Measurements from ENCODE around the gene CTCF.

CTCF gene

GRCh38 chr16:67651039-67651438, 88.7 kb downstream of the CTCF start:
- ChIA-PET CTCF (interaction anchor here (0.6 to 1.7 kb wide), 4 partner anchors 9 to 137 kb away, joined by 3 to 7 read pairs (median 6); no protein-coding TSS in a partner anchor), POLR2A (interaction anchor here (1.8 kb wide), 1 partner anchor 9 kb away, joined by 10 read pairs; the partner anchor contains the start of gene ACD)
- DNase-seq (ENCODE audit: extremely low spot score) = no peak
- TF ChIP-seq NFRKB (IDR thresholded peaks at IDR 0.05) = no peak
- no peak for TF ChIP-seq PKNOX1 (IDR thresholded peaks at IDR 0.05)
- no peak for TF ChIP-seq CTBP1 (IDR thresholded peaks at IDR 0.05; ENCODE audit: borderline replicate concordance)

- TF ChIP-seq ZNF384 (IDR thresholded peaks at IDR 0.05) (no peak), HDGF (IDR thresholded peaks at IDR 0.05; ENCODE audit: borderline replicate concordance) (no peak), ELF4 (IDR thresholded peaks at IDR 0.05) (no peak), FOXM1 (IDR thresholded peaks at IDR 0.05; ENCODE audit: borderline replicate concordance) (no peak), SP1 (IDR thresholded peaks at IDR 0.05) (no peak), ARNT (IDR thresholded peaks at IDR 0.05) (no peak), TARDBP (IDR thresholded peaks at IDR 0.05) (no peak)
- no peak for DNase-seq (ENCODE audit: extremely low spot score)
- ChIA-PET POLR2A (interaction anchor here (1.2 to 1.8 kb wide), 2 partner anchors 8 to 108 kb away, joined by 4 to 10 read pairs; partner anchors contain the start of gene ACD), CTCF (interaction anchor here (0.9 to 1.1 kb wide), 2 partner anchors 105 to 131 kb away, joined by 4 to 6 read pairs; no protein-coding TSS in a partner anchor)
Measured at GRCh38 chr16:67651847-67652246, 89.5 kb downstream of the CTCF start.

GRCh38 chr16:67652578-67653127, 90.3 kb downstream of the CTCF start:
- ChIA-PET CTCF (interaction anchor here (0.9 to 1.1 kb wide), 2 partner anchors 106 to 131 kb away, joined by 4 to 6 read pairs; no protein-coding TSS in a partner anchor), POLR2A (interaction anchor here (0.5 to 1.2 kb wide), 3 partner anchors 109 to 214 kb away, joined by 3 to 4 read pairs (median 3); no protein-coding TSS in a partner anchor)
- no peak for TF ChIP-seq SP1 (IDR thresholded peaks at IDR 0.05)
- TF ChIP-seq ELF4 (IDR thresholded peaks at IDR 0.05) = no peak
- TF ChIP-seq LEF1 (IDR thresholded peaks at IDR 0.05; ENCODE audit: borderline replicate concordance) = no peak
- no peak for TF ChIP-seq CTBP1 (IDR thresholded peaks at IDR 0.05; ENCODE audit: borderline replicate concordance)
- TF ChIP-seq BHLHE40 (IDR thresholded peaks at IDR 0.05; ENCODE audit: borderline replicate concordance) = no peak
- TF ChIP-seq FOXA1 (IDR thresholded peaks at IDR 0.05) = no peak
- TF ChIP-seq FOXK2 (IDR thresholded peaks at IDR 0.05) = no peak
- no peak for TF ChIP-seq SUZ12 (IDR thresholded peaks at IDR 0.05)
- TF ChIP-seq NFRKB (IDR thresholded peaks at IDR 0.05) = no peak
- no peak for TF ChIP-seq TARDBP (IDR thresholded peaks at IDR 0.05)
- TF ChIP-seq L3MBTL2 (conservative IDR thresholded peaks at IDR 0.05) = no peak
- TF ChIP-seq HDGF (IDR thresholded peaks at IDR 0.05; ENCODE audit: borderline replicate concordance) = no peak
- no peak for TF ChIP-seq PKNOX1 (IDR thresholded peaks at IDR 0.05)
- TF ChIP-seq ZNF384 (IDR thresholded peaks at IDR 0.05) = no peak
- DNase-seq (ENCODE audit: extremely low spot score) = peak; percentile 81

GRCh38 chr16:67653128-67653788, 90.9 kb downstream of the CTCF start:
- ChIA-PET CTCF (no interaction called here), POLR2A (interaction anchor here (0.5 to 1.2 kb wide), 3 partner anchors 109 to 213 kb away, joined by 3 to 4 read pairs (median 3); no protein-coding TSS in a partner anchor)
- TF ChIP-seq ZNF384 (IDR thresholded peaks at IDR 0.05) = no peak
- TF ChIP-seq ARNT (IDR thresholded peaks at IDR 0.05) = peak; percentile 40; the same call in 1 of the 2 replicates
- no peak for TF ChIP-seq SP1 (IDR thresholded peaks at IDR 0.05)
- no peak for TF ChIP-seq HDGF (IDR thresholded peaks at IDR 0.05; ENCODE audit: borderline replicate concordance)
- peak; percentile 46 for DNase-seq (ENCODE audit: extremely low spot score)

GRCh38 chr16:67653789-67654402, 91.6 kb downstream of the CTCF start:
- CTCF ChIA-PET = no interaction called here
- no peak for DNase-seq (ENCODE audit: extremely low spot score)
- POLR2A ChIA-PET = no interaction called here
- TF ChIP-seq BHLHE40 (IDR thresholded peaks at IDR 0.05; ENCODE audit: borderline replicate concordance) = no peak
- TF ChIP-seq LEF1 (IDR thresholded peaks at IDR 0.05; ENCODE audit: borderline replicate concordance) = no peak
- no peak for TF ChIP-seq ARNT (IDR thresholded peaks at IDR 0.05)
- no peak for TF ChIP-seq FOXM1 (IDR thresholded peaks at IDR 0.05; ENCODE audit: borderline replicate concordance)
- no peak for TF ChIP-seq SP1 (IDR thresholded peaks at IDR 0.05)
- TF ChIP-seq HDGF (IDR thresholded peaks at IDR 0.05; ENCODE audit: borderline replicate concordance) = no peak
- no peak for TF ChIP-seq FOXK2 (IDR thresholded peaks at IDR 0.05)
- TF ChIP-seq L3MBTL2 (conservative IDR thresholded peaks at IDR 0.05) = no peak
- no peak for TF ChIP-seq SUZ12 (IDR thresholded peaks at IDR 0.05)
- no peak for TF ChIP-seq ZNF384 (IDR thresholded peaks at IDR 0.05)
- TF ChIP-seq NFRKB (IDR thresholded peaks at IDR 0.05) = no peak

- POLR2A ChIA-PET = no interaction called here
- TF ChIP-seq NFRKB (IDR thresholded peaks at IDR 0.05) (no peak), TARDBP (IDR thresholded peaks at IDR 0.05) (no peak), FOXA1 (IDR thresholded peaks at IDR 0.05) (no peak), ARNT (IDR thresholded peaks at IDR 0.05) (no peak), SUZ12 (IDR thresholded peaks at IDR 0.05) (no peak), ELF4 (IDR thresholded peaks at IDR 0.05) (no peak), HDGF (IDR thresholded peaks at IDR 0.05; ENCODE audit: borderline replicate concordance) (no peak), SP1 (IDR thresholded peaks at IDR 0.05) (no peak), FOXK2 (IDR thresholded peaks at IDR 0.05) (no peak), PKNOX1 (IDR thresholded peaks at IDR 0.05) (no peak), LEF1 (IDR thresholded peaks at IDR 0.05; ENCODE audit: borderline replicate concordance) (no peak), ZNF384 (IDR thresholded peaks at IDR 0.05) (no peak), BHLHE40 (IDR thresholded peaks at IDR 0.05; ENCODE audit: borderline replicate concordance) (no peak), CTBP1 (IDR thresholded peaks at IDR 0.05; ENCODE audit: borderline replicate concordance) (no peak), L3MBTL2 (conservative IDR thresholded peaks at IDR 0.05) (no peak), FOXM1 (IDR thresholded peaks at IDR 0.05; ENCODE audit: borderline replicate concordance) (no peak)
- DNase-seq (ENCODE audit: extremely low spot score) = no peak
- CTCF ChIA-PET = no interaction called here
Measured at GRCh38 chr16:67654403-67654911, 92.1 kb downstream of the CTCF start.
